Measurements from ENCODE around the gene VPS4A. TPM values are rescaled to one million over a fixed set of nuclear protein-coding genes. Genes with fewer than 3 reads are reported as not detected.

Gene VPS4A
- total RNA-seq, 2 donors from 2014 or later = 22.4 to 30.0 TPM

GRCh38 chr16:69301861-69302260, 9.3 kb upstream of the VPS4A start:
- no peak for ATAC-seq
- intact Hi-C loops (cut with DNase I) = no loop called here
- DNase-seq = no peak

GRCh38 chr16:69302301-69302700, 8.8 kb upstream of the VPS4A start:
- ATAC-seq = no peak

GRCh38 chr16:69306031-69306430, 5.1 kb upstream of the VPS4A start:
- DNase-seq (no peak), ATAC-seq (no peak)
- intact Hi-C loops (cut with DNase I) = no loop called here

More at GRCh38 chr16:69302301-69302700, 8.8 kb upstream of the VPS4A start:
- intact Hi-C loops (cut with DNase I) = no loop called here
- DNase-seq = no peak

GRCh38 chr16:69307091-69307490, 4.1 kb upstream of the VPS4A start:
- DNase-seq (no peak), ATAC-seq (no peak)
- intact Hi-C loops (cut with DNase I) = no loop called here

GRCh38 chr16:69307856-69308255, 3.3 kb upstream of the VPS4A start:
- intact Hi-C loops (cut with DNase I) = no loop called here
- DNase-seq (no peak), ATAC-seq (no peak)

- DNase-seq (no peak), ATAC-seq (no peak)
- intact Hi-C loops (cut with DNase I) = no loop called here
Observed at GRCh38 chr16:69309316-69309715, 1.8 kb upstream of the VPS4A start.

- ATAC-seq (peak; percentile 63 to 68), DNase-seq (no peak)
- intact Hi-C loops (cut with DNase I) = no loop called here
Observed at GRCh38 chr16:69311533-69312387, 610 bp downstream of the VPS4A start.

GRCh38 chr16:69313469-69313868, 2.3 kb downstream of the VPS4A start:
- intact Hi-C loops (cut with DNase I) = no loop called here
- ATAC-seq (no peak), DNase-seq (no peak)

GRCh38 chr16:69314534-69314933, 3.4 kb downstream of the VPS4A start:
- intact Hi-C loops (cut with DNase I) = no loop called here
- DNase-seq (peak; percentile 51), ATAC-seq (no peak)

GRCh38 chr16:69315486-69316311, 4.5 kb downstream of the VPS4A start:
- ATAC-seq (no peak), DNase-seq (no peak)
- intact Hi-C loops (cut with DNase I) = no loop called here

- no peak for DNase-seq
- ATAC-seq = no peak
- intact Hi-C loops (cut with DNase I) = no loop called here
Observed at GRCh38 chr16:69316595-69317034, 5.5 kb downstream of the VPS4A start.

GRCh38 chr16:69318177-69318910, 7.2 kb downstream of the VPS4A start:
- ATAC-seq (no peak), DNase-seq (no peak)
- intact Hi-C loops (cut with DNase I) = no loop called here

- intact Hi-C loops (cut with DNase I) = no loop called here
- DNase-seq (no peak), ATAC-seq (no peak)
Observed at GRCh38 chr16:69318911-69319289, 7.8 kb downstream of the VPS4A start.

- intact Hi-C loops (cut with DNase I) = no loop called here
- ATAC-seq (no peak), DNase-seq (no peak)
Observed at GRCh38 chr16:69319381-69319780, 8.2 kb downstream of the VPS4A start.

GRCh38 chr16:69319826-69320739, 8.9 kb downstream of the VPS4A start:
- no peak for DNase-seq
- no peak for ATAC-seq
- intact Hi-C loops (cut with DNase I) = no loop called here

GRCh38 chr16:69320740-69321073, 9.6 kb downstream of the VPS4A start:
- DNase-seq = no peak
- intact Hi-C loops (cut with DNase I) = no loop called here
- no peak for ATAC-seq

- intact Hi-C loops (cut with DNase I) = no loop called here
- no peak for DNase-seq
- no peak for ATAC-seq
Observed at GRCh38 chr16:69321080-69321479, 9.9 kb downstream of the VPS4A start.

GRCh38 chr16:69322343-69322742, 11.2 kb downstream of the VPS4A start:
- ATAC-seq (no peak), DNase-seq (no peak)
- intact Hi-C loops (cut with DNase I) = no loop called here

GRCh38 chr16:69323415-69323814, 12.3 kb downstream of the VPS4A start:
- intact Hi-C loops (cut with DNase I) = no loop called here
- ATAC-seq (no peak), DNase-seq (no peak)
